ENCODE measurements around the gene PCDHGA6.

PCDHGA6 gene

DNA sequence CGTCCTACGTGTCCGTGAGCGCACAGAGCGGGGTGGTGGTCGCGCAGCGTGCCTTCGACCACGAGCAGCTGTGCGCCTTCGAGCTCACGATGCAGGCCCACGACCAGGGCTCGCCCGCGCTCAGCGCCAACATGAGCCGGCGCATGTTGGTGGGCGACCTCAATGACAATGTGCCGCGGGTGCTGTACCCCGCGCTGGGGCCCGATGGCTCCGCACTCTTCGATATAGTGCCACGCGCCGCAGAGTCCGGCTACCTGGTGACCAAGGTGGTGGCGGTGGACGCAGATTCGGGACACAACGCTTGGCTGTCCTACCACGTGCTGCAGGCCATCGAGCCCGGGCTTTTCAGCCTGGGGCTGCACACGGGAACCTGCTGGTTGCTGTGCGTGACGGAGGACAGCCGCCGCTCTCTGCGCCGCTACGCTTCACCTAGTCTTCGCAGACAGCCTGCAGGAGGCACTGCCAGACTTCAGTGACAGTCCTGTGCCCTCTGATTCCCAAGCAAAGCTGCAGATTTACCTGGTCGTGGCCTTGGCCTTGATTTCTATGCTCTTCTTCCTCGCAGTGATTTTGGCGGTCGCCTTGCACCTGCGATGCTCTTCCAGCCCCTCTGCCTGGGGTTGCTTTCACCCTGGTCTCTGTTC is 54.2 kb downstream of the PCDHGA6 start:
- Histone ChIP-seq H3K27ac (no peak overlapping the region), H3K4me3 (IDR thresholded peaks at IDR 0.05; ENCODE audit: insufficient read depth, low read depth, low read length) (no peak overlapping the region), H3K4me2 (no peak overlapping the region), H4K20me1 (ENCODE audit: insufficient read depth) (no peaks in the 10 kb centered on the region), H3K9ac (no peak overlapping the region), H3K36me3 (ENCODE audit: insufficient read depth) (no peaks in the 10 kb centered on the region), H3K79me2 (ENCODE audit: insufficient read depth, low read depth) (no peaks in the 10 kb centered on the region), H3K4me1 (ENCODE audit: low read depth, poor library complexity, severe bottlenecking) (no peaks in the 10 kb centered on the region), H3K27me3 (ENCODE audit: insufficient read depth, low read depth) (no peaks in the 10 kb centered on the region), H2AFZ (ENCODE audit: low read depth) (no peak overlapping the region)
- TF ChIP-seq, protein P1, sequence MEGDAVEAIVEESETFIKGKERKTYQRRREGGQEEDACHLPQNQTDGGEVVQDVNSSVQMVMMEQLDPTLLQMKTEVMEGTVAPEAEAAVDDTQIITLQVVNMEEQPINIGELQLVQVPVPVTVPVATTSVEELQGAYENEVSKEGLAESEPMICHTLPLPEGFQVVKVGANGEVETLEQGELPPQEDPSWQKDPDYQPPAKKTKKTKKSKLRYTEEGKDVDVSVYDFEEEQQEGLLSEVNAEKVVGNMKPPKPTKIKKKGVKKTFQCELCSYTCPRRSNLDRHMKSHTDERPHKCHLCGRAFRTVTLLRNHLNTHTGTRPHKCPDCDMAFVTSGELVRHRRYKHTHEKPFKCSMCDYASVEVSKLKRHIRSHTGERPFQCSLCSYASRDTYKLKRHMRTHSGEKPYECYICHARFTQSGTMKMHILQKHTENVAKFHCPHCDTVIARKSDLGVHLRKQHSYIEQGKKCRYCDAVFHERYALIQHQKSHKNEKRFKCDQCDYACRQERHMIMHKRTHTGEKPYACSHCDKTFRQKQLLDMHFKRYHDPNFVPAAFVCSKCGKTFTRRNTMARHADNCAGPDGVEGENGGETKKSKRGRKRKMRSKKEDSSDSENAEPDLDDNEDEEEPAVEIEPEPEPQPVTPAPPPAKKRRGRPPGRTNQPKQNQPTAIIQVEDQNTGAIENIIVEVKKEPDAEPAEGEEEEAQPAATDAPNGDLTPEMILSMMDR (conservative IDR thresholded peaks at IDR 0.05; ENCODE audit: low read depth, low read length) = no peak

Measured in KMS-11 (cell line).